Measurements from ENCODE around the gene THRA.

Gene THRA, protein sequence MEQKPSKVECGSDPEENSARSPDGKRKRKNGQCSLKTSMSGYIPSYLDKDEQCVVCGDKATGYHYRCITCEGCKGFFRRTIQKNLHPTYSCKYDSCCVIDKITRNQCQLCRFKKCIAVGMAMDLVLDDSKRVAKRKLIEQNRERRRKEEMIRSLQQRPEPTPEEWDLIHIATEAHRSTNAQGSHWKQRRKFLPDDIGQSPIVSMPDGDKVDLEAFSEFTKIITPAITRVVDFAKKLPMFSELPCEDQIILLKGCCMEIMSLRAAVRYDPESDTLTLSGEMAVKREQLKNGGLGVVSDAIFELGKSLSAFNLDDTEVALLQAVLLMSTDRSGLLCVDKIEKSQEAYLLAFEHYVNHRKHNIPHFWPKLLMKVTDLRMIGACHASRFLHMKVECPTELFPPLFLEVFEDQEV

DNA sequence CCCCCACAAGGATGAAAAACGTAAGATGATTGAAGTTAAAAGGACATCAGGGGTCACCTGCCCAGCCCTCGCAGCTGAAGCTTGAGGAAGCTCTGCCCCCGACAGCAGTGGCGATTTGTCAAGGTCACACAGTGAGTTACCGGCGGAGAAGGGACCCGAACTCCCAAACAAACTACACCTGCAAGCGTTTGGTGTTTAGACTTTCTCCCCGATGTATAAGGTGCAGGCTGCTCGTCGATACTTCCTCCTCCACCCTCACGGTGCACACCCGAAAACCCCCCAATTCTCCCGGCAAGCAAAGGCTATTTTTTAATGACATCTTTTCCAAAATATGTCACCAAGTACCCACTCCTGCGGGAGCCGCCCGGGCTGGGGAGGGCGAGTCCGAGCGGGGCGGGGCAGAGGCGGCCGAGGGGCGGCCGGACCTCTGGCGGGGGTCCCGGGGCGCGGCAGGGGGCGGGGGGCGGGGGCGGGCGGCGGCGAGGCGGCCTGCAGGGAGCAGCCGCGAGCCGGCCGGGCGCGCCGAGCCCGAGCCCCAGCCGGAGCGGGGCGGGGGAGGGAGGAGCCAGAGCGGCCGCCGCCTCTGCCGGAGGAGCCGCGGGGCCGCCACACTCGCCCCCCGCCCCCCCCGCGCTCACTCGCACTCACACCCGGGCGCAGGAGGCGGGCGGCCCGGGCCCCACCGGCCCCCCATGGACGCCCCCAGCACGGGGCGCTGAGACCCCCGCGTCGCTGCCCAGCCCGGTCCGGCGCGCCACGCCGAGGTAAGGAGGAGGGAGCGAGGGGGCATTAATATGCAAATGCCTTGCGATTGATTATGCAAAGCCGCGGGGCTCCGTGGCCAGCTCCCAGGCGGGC lies at the start of gene THRA:
THRA (plus strand) TSS at position 637 of the 858 bp plus-strand sequence. CDS start 11,524 bp downstream, outside the sequence.
- in situ Hi-C loops (cut with HindIII; ENCODE audit: low sequenced_read_pairs) = no loop called here

DNA sequence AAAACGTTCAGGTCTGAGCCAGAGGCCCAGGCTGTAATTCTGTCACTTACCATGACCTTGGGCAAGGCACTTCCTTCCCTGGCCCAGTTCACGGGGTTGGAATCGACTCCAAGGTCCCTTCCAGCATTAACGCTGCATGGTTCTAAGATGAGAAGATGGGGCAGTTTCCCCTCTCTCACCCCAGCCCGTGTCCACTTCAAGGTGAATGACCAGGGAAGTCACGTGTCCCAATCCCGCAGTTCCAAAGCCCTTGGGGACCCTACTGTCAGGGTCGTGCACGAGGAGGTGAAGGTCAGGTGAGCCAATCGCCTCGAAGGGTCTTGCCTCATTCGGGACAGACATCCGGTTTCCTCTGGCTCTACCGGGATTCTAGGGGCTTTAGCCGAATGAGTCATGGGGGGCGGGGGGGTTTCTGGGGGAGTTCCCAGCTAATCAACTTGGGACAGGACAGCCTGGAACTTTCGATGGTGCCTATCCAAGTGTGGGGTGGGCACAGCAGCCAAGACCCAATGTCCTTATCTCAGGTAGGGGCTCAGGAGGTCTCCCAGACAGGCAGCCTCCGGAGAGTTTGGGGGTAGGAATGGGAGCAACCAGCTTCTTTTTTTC lies 48.3 kb upstream of the THRA start:
- in situ Hi-C loops (cut with HindIII; ENCODE audit: low sequenced_read_pairs) = no loop called here

DNA sequence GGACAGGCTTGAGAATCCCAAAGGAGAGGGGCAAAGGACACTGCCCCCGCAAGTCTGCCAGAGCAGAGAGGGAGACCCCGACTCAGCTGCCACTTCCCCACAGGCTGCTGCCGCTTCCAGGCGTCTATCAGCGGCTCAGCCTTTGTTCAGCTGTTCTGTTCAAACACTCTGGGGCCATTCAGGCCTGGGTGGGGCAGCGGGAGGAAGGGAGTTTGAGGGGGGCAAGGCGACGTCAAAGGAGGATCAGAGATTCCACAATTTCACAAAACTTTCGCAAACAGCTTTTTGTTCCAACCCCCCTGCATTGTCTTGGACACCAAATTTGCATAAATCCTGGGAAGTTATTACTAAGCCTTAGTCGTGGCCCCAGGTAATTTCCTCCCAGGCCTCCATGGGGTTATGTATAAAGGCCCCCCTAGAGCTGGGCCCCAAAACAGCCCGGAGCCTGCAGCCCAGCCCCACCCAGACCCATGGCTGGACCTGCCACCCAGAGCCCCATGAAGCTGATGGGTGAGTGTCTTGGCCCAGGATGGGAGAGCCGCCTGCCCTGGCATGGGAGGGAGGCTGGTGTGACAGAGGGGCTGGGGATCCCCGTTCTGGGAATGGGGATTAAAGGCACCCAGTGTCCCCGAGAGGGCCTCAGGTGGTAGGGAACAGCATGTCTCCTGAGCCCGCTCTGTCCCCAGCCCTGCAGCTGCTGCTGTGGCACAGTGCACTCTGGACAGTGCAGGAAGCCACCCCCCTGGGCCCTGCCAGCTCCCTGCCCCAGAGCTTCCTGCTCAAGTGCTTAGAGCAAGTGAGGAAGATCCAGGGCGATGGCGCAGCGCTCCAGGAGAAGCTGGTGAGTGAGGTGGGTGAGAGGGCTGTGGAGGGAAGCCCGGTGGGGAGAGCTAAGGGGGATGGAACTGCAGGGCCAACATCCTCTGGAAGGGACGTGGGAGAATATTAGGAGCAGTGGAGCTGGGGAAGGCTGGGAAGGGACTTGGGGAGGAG lies 47.5 kb upstream of the THRA start, which contains the start of gene CSF3:
CSF3 (plus strand) TSS at position 436 of the 993 bp plus-strand sequence; CDS start at position 471, 35 bp downstream.
- in situ Hi-C loops (cut with HindIII; ENCODE audit: low sequenced_read_pairs) = no loop called here

DNA sequence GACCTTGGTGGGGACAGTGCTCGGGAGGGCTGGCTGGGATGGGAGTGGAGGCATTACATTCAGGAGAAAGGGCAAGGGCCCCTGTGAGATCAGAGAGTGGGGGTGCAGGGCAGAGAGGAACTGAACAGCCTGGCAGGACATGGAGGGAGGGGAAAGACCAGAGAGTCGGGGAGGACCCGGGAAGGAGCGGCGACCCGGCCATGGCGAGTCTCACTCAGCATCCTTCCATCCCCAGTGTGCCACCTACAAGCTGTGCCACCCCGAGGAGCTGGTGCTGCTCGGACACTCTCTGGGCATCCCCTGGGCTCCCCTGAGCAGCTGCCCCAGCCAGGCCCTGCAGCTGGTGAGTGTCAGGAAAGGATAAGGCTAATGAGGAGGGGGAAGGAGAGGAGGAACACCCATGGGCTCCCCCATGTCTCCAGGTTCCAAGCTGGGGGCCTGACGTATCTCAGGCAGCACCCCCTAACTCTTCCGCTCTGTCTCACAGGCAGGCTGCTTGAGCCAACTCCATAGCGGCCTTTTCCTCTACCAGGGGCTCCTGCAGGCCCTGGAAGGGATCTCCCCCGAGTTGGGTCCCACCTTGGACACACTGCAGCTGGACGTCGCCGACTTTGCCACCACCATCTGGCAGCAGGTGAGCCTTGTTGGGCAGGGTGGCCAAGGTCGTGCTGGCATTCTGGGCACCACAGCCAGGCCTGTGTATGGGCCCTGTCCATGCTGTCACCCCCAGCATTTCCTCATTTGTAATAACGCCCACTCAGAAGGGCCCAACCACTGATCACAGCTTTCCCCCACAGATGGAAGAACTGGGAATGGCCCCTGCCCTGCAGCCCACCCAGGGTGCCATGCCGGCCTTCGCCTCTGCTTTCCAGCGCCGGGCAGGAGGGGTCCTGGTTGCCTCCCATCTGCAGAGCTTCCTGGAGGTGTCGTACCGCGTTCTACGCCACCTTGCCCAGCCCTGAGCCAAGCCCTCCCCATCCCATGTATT lies 46.5 kb upstream of the THRA start:
- in situ Hi-C loops (cut with HindIII; ENCODE audit: low sequenced_read_pairs) = no loop called here

DNA sequence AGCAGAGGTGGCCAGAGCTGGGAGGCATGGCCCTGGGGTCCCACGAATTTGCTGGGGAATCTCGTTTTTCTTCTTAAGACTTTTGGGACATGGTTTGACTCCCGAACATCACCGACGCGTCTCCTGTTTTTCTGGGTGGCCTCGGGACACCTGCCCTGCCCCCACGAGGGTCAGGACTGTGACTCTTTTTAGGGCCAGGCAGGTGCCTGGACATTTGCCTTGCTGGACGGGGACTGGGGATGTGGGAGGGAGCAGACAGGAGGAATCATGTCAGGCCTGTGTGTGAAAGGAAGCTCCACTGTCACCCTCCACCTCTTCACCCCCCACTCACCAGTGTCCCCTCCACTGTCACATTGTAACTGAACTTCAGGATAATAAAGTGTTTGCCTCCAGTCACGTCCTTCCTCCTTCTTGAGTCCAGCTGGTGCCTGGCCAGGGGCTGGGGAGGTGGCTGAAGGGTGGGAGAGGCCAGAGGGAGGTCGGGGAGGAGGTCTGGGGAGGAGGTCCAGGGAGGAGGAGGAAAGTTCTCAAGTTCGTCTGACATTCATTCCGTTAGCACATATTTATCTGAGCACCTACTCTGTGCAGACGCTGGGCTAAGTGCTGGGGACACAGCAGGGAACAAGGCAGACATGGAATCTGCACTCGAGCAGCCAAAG lies 45.2 kb upstream of the THRA start:
- in situ Hi-C loops (cut with HindIII; ENCODE audit: low sequenced_read_pairs) = no loop called here

DNA sequence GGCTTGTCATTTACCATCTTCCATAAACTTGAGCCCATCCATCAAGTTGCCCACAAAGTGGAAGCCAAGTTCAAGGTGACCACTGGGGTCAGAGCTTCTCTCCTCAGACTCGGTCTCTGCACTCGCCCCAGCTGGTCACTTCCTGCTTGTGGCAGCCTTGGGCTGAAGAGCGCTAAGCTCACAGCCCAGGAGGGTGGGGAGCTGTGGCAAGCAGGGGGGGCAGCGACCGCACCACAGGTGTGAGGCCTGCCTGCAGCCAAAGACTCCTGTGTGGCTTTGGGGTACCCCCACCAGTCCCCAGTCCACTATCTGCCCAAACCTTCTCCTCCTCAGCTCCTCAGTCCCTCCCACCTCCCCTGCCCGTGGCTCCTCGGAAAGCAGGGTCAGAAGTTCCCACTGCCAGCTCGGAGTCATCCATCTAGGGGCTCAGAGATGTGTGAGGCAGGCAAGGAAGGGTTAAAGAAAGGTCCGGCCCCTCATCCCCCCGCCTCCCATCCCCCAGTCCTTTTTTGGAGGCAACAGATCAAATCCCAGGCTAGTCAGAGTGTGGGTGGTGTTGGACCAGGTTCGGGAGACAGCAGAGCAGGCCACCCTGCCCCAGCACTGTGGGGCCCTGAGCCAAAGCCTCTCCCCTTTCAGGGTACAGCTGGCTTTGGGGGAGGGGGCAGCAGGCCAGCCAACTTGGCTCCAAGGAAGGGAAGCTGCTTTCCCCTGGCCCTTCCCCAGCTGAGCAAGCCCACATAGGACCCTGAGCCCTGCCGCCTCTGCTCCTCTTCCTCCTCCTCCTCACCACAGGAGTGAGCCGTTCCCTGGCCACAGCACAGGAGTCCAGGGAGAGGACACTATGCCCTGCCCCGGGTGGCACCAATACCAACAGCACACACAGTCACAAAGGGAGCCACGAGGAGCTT lies 44.3 kb upstream of the THRA start:
- in situ Hi-C loops (cut with HindIII; ENCODE audit: low sequenced_read_pairs) = no loop called here

DNA sequence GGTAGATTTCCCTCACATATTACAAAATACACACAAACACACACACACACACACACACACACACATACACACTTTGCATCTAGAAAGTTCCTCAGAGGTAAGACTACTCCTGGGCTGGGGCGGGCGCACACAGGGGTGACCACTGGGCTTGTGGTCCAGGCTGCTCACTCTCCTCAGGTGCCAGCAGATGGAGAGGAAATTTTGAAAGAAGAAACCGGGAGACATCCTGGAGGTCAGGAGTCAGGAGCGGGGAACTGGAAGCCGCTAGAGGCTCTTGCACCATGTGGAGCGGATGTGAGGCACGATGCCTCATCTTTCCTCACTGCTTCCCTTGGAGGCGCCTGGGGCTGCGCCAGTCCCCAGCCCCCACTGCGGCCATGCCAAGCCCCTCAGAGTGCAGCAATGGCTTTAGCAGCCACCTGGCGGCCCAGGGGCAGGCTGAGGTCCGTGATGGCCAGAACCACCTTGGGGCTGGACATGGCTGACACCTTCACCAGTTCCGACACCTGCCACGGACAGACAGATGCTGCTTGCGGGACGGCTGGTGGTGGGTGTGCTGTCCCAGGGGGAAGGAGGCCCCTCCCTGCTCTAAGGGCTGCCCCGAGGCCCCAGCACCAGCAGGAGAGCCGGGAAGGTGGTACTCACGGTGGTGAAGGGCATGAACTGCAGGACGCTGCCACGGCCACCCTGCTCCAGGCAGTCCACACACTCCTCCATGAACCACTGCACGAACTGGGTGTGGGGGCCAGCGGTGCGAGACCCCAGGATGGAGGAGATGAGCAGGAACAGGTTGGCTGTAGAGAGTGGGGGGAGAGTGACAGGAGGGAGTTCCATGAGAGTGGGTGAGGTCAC lies 43.4 kb upstream of the THRA start:
- in situ Hi-C loops (cut with HindIII; ENCODE audit: low sequenced_read_pairs) = no loop called here

DNA sequence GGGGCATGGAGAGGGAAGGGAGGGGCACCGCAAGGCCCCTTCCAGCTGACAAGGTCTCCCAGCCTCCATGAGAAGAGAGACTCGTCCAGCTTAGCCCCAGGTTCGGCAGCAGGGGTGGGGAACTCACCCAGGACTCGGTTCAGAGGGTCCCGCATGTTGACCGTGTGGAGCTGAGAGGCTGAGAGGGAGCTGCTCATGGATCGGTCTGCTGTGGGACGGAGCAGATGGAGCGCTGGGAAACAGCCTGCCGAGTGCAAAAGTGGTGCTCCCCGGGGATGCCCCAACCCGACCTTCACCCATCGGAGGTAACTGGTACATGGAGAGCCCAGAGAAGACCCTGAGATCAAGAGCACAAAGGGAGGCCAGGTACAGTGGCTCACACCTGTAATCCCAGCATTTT lies 42.6 kb upstream of the THRA start:
- in situ Hi-C loops (cut with HindIII; ENCODE audit: low sequenced_read_pairs) = no loop called here

DNA sequence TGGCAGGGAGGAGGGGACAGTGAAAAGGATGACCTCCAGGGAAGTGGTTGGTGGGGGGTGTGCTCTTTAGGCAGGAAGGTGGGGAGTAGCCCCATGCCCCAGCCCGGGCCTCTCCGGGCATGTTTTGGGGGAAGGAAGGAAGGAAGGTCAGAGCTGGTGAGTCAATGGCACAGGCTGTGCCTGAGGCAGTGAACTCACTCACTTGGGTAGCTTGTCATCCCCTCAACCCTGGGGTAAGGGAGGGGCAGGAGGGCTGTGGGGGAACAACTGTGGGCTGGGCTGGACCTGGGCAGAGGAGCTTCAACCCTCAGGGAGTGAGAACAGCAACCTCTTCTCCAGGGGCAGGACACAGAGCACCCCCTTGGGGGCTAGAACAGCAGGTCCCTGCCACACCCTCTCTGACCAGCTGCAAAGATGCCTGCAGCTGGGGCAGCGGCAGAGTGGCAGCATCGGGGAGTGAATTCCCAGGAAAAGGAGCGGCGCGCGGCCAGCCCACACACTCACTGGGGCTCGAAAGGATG lies 41.3 kb upstream of the THRA start:
- in situ Hi-C loops (cut with HindIII; ENCODE audit: low sequenced_read_pairs) = no loop called here

DNA sequence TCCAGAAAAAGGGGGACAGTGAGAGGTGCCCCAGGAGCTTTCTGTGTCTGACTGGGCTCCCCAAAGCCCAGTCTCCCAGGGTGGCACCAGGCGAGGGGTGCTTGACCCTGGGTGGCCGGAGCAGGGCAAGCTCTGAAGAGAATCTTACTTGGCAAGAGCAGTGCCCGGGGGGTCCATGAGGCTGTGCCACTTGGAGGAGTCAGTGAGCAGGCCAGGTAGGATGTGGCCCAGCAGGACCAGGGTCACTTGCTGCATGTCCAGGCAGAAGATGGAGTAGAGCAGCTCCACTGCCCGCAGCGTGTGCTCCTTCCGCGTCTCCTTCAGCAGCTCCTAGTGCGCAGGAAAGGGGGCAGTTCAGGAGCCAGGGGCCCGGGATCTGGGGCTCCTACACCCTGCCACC lies 40.3 kb upstream of the THRA start:
- in situ Hi-C loops (cut with HindIII; ENCODE audit: low sequenced_read_pairs) = no loop called here

DNA sequence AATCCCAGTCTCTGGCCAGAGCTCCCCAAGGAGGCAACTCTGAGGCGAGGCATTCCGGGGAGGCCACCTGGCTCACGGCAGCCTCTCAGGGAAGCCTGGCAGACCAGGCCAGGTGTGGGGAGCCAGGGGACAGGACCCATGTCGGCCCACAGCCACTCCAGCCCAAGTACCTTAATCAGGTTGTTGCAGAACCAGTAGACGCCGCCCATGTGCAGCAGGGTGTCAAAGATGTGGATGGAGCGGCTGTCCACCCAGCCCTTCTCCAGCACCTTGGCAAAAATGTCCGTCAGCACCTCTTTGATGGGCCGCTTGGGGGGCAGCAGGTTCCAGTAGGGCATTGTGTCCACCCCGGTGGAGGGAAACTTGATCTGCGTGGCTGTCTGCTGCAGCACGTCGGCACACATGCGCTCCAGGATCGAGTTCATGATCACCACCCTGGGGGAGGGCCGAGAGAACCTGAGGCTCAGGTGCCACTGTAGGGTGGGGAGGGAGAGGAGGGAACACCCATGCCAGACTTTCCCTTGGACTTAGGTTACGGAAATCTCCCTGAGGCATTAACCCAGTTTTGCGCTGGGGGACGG lies 39.7 kb upstream of the THRA start:
- in situ Hi-C loops (cut with HindIII; ENCODE audit: low sequenced_read_pairs) = no loop called here

DNA sequence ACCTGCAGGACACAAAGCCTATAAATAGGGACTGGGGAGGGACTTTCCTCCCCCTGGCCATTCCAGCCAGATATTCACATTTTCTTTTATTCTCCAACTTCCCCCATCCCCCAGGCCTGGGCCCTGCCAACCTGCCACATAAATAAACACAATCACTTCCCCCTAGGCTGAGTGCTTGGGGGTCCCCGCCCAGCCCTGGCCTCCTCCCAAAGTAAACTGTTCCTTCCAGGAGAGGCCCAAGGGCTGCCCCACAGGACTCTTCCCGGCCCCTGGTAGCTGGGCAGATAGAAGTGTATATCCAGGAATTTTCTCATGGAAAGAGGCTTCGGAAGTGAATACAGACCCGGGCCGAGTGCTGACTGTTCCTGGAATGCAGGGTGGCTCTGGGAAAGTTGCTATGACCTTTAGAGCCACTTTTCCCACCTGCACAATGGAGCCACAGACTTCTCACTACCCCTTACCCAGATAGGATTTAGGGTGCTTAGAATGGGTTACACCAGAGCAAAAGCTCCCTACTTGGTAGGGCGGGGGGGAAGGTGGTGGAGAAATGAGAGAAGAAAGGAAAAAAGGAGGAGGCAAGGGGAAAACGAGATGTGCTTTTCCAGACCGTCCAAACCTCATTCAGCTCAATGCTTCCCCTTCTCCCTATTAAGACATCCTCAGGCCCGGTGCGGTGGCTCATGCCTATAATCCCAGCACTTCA lies 39.0 kb upstream of the THRA start:
- in situ Hi-C loops (cut with HindIII; ENCODE audit: low sequenced_read_pairs) = no loop called here

DNA sequence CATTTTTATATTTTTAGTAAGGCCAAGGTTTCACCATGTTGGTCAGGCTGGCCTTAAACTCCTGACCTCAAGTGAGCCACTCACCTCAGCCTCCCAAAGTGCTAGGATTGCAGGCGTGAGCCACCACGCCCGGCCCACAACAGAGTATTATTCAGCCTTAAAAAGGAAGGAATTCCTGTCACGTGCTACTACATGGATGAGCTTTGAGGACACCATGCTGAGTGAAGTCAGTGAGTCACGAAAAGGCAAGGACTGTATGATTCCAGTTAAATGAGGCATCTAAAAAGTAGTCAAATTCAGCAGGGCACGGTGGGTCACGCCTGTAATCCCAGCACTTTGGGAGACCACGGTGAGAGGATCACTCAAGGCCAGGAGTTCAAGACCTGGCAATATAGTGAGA lies 37.9 kb upstream of the THRA start:
- in situ Hi-C loops (cut with HindIII; ENCODE audit: low sequenced_read_pairs) = no loop called here

DNA sequence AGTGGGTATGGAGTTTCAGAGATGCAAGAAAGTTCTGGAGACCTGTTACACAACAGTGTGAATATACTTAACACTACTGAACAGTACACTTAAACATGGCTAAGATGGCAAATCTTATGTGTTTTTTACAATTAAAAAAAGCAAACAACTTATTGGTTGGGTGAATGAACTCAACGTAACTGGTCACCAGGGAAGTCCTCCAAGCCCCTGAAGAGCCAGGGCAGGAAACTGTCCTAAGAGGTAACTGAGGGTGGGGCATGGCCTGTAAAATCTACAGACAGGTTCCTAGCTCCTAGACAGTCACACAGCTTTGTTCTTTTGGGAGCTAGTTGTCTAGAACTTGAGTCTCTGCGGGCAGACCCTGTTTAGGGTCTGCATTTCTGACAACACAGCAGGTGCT lies 37.2 kb upstream of the THRA start:
- in situ Hi-C loops (cut with HindIII; ENCODE audit: low sequenced_read_pairs) = no loop called here

DNA sequence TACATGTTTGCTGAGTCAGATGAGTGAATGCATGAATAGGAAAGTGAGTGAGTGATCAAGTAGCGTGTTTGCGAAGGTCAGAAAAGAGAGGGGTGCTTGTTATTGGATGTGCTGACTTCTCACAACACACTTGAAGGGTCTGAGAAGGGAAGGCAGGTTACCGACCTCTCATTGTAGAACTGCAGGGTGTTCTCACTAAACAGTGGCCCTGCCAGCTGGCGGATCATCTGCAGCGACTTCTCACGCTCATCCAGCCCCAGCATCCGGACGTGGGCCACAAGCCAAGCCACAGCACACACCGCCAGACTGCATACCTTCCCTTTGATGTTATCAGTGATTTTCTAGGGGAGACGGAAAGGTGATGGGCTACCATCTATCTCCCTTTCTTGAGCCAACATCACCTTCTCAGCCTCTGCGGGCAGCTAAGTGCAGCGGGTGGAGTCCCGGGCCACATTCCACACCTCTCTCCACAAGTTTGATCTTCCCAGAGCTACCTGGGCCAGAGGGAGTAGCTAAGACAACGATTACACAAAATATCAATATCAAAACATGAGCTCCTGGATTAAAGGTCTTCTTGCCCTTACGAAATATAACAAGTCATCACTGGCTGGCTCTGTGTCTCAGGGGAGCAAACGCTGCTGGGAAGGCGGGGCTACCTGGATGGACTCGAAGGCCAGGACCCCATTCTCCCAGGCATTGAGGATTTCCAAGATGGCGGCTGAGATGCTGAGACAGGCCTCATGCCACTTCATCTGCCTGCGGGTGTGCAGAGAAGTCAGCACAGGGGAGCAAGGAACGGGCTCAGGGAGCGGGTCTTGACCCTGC lies 36.6 kb upstream of the THRA start:
- in situ Hi-C loops (cut with HindIII; ENCODE audit: low sequenced_read_pairs) = no loop called here

Measured in endothelial cell of hepatic sinusoid (primary cell).